Osteoblast (primary cell): Measurements from ENCODE around the gene TAT. TPM values are rescaled to one million over a fixed set of nuclear protein-coding genes. Genes with fewer than 3 reads are reported as not detected.

Experiments
- DNase-seq: peaks from one replicate; pipeline ENCODE4 v3.0.0; 2011; ENCODE audit warnings: low spot score, mixed read lengths; ENCODE audit not compliant: insufficient read length; ENCODE audit errors: missing footprints
- H2AFZ ChIP-seq: 2 replicates; pipeline ENCODE4 v1.6.0; 2011; ENCODE audit warnings: mild to moderate bottlenecking, low read length
- H3K27ac ChIP-seq: 2 replicates; pipeline ENCODE4 v1.5.1; 2011; ENCODE audit warnings: mild to moderate bottlenecking, low read depth, low read length, moderate library complexity
- H3K27me3 ChIP-seq: 2 replicates; pipeline ENCODE4 v1.6.0; 2012; ENCODE audit warnings: mild to moderate bottlenecking, control low read depth, inconsistent platforms, low read length, moderate library complexity; ENCODE audit not compliant: insufficient read depth
- H3K36me3 ChIP-seq: 2 replicates; pipeline ENCODE4 v1.5.1; 2011; ENCODE audit warnings: mild to moderate bottlenecking, low read length, control low read depth, moderate library complexity; ENCODE audit not compliant: insufficient read depth
- H3K4me1 ChIP-seq: 2 replicates; pipeline ENCODE4 v1.5.1; 2011; ENCODE audit warnings: mild to moderate bottlenecking, low read length, control low read depth, moderate library complexity; ENCODE audit not compliant: insufficient read depth
- H3K4me2 ChIP-seq: 2 replicates; pipeline ENCODE4 v1.6.0; 2011; ENCODE audit warnings: mild to moderate bottlenecking, low read length; ENCODE audit not compliant: insufficient read depth
- H3K4me3 ChIP-seq: fragments of 200-600 bp; sonication (generic); 3 replicates; pipeline ENCODE4 v1.5.1; 2012; ENCODE audit warnings: mild to moderate bottlenecking, low read length, inconsistent platforms; ENCODE audit not compliant: insufficient read depth
- H3K79me2 ChIP-seq: 2 replicates; pipeline ENCODE4 v1.6.0; 2012; ENCODE audit warnings: mild to moderate bottlenecking, low read length, control low read depth, inconsistent platforms; ENCODE audit not compliant: insufficient read depth
- H3K9me3 ChIP-seq: 2 replicates; pipeline ENCODE4 v1.5.1; 2011; ENCODE audit warnings: low read depth, low read length, control low read depth
- H4K20me1 ChIP-seq: 2 replicates; pipeline ENCODE4 v1.6.0; 2012; ENCODE audit warnings: mild to moderate bottlenecking, low read length, control low read depth; ENCODE audit not compliant: insufficient read depth
- total RNA-seq: library from RNA; depleted of rRNA; stranded (reverse); fragments of >200 nt; gene quantifications from 2 replicates; pipeline ENCODE4 v1.2.3, GENCODE V29; 2012
- TF ChIP-seq, protein P1 (sequence below): IDR thresholded peaks from 2 replicates; pipeline ENCODE4 v1.5.1; 2011; ENCODE audit warnings: mild to moderate bottlenecking, low read depth, low read length, moderate library complexity; ENCODE audit errors: extremely low read depth

Gene TAT
- total RNA-seq, 1 donor, result under 0.01 TPM

- Histone ChIP-seq H4K20me1 (no peaks in the 10 kb centered on the region), H3K4me3 (no peak overlapping the region), H3K79me2 (no peaks in the 10 kb centered on the region), H3K9me3 (no peaks in the 10 kb centered on the region), H3K4me2 (no peak overlapping the region), H2AFZ (no peak overlapping the region), H3K27me3 (peaks cover 4% of the 10 kb centered on the region), H3K36me3 (no peaks in the 10 kb centered on the region), H3K27ac (no peak overlapping the region), H3K4me1 (peaks cover 17% of the 10 kb centered on the region)
- TF ChIP-seq, protein P1, sequence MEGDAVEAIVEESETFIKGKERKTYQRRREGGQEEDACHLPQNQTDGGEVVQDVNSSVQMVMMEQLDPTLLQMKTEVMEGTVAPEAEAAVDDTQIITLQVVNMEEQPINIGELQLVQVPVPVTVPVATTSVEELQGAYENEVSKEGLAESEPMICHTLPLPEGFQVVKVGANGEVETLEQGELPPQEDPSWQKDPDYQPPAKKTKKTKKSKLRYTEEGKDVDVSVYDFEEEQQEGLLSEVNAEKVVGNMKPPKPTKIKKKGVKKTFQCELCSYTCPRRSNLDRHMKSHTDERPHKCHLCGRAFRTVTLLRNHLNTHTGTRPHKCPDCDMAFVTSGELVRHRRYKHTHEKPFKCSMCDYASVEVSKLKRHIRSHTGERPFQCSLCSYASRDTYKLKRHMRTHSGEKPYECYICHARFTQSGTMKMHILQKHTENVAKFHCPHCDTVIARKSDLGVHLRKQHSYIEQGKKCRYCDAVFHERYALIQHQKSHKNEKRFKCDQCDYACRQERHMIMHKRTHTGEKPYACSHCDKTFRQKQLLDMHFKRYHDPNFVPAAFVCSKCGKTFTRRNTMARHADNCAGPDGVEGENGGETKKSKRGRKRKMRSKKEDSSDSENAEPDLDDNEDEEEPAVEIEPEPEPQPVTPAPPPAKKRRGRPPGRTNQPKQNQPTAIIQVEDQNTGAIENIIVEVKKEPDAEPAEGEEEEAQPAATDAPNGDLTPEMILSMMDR, result no peak
- DNase-seq, result no peak
These were observed 48.0 kb downstream of the TAT start for GRCh38 chr16:71528863-71529262.

- H2AFZ ChIP-seq, result no peak overlapping the region
These were observed 48.6 kb downstream of the TAT start for GRCh38 chr16:71528257-71528656.

GRCh38 chr16:71526111-71526631 lies 50.7 kb downstream of the TAT start, which contains the start of gene CHST4:
Gene CHST4 (plus strand): TSS chr16:71526426. CDS start chr16:71536678, 10,252 bp downstream.
- TF ChIP-seq, protein P1, result no peak
- Histone ChIP-seq H3K79me2 (no peaks in the 10 kb centered on the region), H3K4me1 (peaks cover 17% of the 10 kb centered on the region), H3K9me3 (no peaks in the 10 kb centered on the region), H3K4me2 (peak within 1 kb of the TSS; percentile 57), H3K27me3 (peaks cover 16% of the 10 kb centered on the region), H4K20me1 (no peaks in the 10 kb centered on the region), H3K36me3 (no peaks in the 10 kb centered on the region), H3K4me3 (no peak within 1 kb of the TSS), H3K27ac (no peak within 1 kb of the TSS), H2AFZ (no peak within 1 kb of the TSS)
- peak; percentile 93 for DNase-seq

More at GRCh38 chr16:71528257-71528656, 48.6 kb downstream of the TAT start:
- H3K27me3 ChIP-seq, result peaks cover 10% of the 10 kb centered on the region
- H3K4me3 ChIP-seq, result no peak overlapping the region
- H3K4me1 ChIP-seq, result peaks cover 17% of the 10 kb centered on the region
- no peaks in the 10 kb centered on the region for H4K20me1 ChIP-seq
- H3K27ac ChIP-seq, result no peak overlapping the region
- DNase-seq, result no peak
- H3K79me2 ChIP-seq, result no peaks in the 10 kb centered on the region
- TF ChIP-seq, protein P1, result no peak
- no peaks in the 10 kb centered on the region for H3K36me3 ChIP-seq
- H3K9me3 ChIP-seq, result no peaks in the 10 kb centered on the region
- no peak overlapping the region for H3K4me2 ChIP-seq

DNA sequence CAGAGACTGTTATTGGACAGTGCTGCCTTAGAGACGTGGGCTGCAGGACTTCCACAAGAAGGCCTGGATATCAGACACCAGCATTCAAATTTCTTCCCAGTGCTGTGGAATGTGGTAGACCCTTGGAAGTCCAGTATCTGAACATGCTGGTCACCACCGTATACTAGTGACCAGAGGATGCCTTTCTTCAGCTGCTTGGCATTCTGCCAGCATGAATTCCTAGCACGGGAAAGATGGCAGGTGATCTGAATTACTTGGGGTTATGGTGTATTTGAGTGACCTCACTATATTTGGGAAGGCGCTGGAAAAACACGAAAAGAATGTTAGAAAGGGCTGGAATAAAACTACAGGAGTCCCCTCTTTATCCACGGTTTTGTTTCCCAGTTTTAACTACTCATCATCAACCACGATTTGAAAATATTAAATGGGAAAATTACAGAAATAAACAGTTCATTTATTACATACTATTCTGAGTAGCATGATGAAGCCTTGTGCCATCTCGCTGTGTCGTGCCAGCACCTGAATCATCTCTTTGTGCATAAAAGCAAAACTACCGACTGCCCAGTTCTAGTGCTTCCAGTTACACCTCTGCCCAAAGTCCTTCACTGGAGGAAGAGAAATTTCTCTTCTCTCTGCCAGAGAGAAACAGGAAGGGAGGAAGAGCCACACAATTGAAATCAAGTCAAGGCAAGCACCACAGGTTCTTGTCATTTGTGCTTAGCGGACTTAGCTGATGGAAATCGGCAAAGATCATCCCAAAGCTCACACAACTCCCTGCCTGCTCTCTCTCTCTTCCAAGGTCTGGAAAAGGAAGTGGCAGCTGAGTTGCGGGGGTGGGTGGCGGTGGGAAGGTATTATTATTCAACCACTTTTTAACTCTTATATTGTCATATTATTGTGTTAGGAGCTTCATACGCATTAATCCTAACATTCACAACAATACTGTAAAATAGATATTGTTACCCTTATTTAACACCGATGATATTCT lies 52.0 kb downstream of the TAT start:
- Histone ChIP-seq H3K27me3 (peaks cover 16% of the 10 kb centered on the region), H3K4me2 (peak overlapping the region; percentile 30), H3K27ac (no peak overlapping the region), H2AFZ (peak overlapping the region; percentile 6), H3K4me3 (no peak overlapping the region), H3K79me2 (no peaks in the 10 kb centered on the region), H3K36me3 (no peaks in the 10 kb centered on the region), H4K20me1 (no peaks in the 10 kb centered on the region), H3K9me3 (no peaks in the 10 kb centered on the region), H3K4me1 (peaks cover 17% of the 10 kb centered on the region)
- DNase-seq, result peak; percentile 84
- TF ChIP-seq, protein P1, result no peak
